HG03342 (cell line): Measurements from ENCODE around the gene NLRC5.
"Not testable (repeated sequence)": the region's sequence is repeated elsewhere in the genome, so short reads cannot be mapped to it uniquely, and the experiment has no call there.

Experiments
- ATAC-seq: cut with Tn5 transposase; IDR thresholded peaks from one replicate; pipeline ENCODE4 v1.9.1; 2021; ENCODE audit warnings: mild to moderate bottlenecking, moderate library complexity; ENCODE audit not compliant: unreplicated experiment

Gene NLRC5

DNA sequence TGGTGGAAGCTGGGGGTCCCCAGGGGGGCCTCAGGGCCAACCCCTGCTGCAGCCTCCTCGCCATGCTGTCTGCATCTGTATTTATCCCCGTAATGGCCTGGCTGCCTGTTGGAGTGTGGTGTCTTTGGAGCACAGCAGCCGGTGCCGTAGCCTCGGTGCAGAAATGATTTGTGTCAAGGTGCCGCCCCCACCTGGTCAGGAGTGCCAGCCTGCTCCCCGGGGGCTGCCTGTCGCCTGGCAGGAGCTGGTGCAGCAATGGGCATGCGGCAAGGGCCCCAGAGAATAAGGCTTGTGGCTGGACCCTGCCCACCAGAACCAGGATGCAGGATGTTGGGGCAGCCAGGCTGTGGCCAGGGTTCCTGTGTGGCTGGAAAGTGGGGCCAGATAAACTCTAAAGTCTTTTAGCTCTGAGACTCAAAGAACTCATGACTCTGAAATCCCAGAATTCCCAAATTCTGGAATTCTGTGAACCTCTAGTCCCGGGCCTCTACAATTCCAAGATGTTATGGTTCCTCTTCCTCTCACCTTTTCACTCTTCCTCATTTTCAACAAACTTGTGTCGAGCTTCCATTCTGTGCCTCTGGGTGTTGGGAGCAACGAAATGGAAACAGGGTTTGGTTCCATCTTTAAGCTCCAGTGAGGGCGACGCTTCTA is 109.0 kb downstream of the NLRC5 start:
- no peak for ATAC-seq

DNA sequence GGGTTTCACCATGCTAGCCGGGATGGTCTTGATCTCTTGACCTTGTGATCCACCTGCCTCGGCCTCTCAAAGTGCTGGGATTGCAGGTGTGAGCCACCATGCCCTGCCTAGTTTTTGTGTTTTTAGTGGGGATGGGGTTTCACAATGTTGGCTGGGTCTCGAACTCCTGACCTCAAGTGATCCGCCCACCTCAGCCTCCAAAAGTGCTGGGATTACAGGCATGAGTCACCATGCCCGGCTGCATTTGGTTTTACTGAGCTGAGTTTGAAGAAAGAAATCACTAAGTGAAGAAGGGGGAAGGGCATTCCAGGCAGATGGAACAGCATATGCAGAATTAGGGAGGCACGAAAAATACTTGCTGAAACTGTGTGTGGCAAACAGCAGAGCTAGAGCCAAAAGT is 110.6 kb downstream of the NLRC5 start:
- not testable (repeated sequence) for ATAC-seq

DNA sequence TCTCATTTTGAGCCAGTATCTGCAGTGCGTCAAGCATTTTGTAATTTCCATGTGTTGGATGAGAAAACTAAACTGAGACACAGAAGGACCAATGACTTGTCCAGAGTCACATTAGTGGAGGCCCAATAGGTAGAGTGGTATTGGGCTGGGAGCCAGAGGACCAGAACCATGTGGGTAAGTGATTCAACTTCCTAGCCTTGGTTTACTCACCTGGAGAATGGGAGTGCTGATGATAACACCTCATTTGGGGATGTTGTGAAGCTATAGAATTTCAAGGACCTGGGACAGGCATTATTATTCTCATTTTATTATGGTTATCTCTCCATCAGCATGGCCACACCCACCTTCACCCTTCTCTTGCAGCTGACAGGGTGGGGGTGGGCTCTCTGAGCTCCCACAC is 111.1 kb downstream of the NLRC5 start:
- ATAC-seq, result no peak

DNA sequence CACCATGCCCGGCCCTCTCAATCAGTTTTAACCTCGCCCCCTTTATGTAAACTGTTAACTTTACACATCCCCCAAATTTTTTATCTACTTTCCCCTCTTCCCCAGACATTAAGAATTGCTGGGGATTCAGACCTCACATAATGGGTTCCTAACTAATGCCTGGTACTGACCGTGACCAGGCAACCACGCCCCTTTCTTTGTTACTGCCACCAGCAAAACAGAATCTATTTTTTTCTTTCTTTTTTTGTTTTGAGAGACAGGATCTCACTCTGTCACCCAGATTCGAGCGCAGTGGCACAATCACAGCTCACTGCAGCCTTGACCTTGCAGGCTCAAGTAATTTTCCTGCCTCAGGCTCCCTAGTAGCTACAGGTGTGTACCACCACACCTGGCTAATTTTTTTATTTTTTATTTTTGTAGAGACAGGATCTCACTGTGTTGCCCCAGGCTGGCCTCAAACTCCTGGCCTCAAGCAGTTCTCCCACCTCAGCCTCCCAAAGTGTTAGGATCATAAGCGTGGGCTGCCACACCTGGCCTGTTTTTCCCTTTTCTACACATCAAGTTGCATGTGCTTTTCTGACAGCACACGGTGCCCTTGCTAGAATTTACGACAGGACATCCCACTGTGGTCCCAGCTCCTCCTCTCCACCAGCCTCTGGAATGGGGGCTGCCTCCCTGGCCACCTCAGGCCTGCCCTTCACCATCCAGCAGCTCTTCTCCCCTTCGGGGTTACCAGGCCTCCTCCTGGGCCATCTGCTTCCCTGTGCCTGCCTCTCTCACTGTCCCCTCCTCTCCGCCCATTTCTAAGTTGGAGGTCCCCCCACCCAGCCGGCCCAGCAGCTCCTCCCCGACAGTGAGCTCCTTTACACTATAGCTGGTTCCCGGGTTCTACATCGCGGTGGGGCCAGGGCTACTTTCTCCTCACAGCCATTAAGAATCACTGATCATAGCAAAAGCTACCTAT is 113.8 kb downstream of the NLRC5 start:
- ATAC-seq, result no peak

DNA sequence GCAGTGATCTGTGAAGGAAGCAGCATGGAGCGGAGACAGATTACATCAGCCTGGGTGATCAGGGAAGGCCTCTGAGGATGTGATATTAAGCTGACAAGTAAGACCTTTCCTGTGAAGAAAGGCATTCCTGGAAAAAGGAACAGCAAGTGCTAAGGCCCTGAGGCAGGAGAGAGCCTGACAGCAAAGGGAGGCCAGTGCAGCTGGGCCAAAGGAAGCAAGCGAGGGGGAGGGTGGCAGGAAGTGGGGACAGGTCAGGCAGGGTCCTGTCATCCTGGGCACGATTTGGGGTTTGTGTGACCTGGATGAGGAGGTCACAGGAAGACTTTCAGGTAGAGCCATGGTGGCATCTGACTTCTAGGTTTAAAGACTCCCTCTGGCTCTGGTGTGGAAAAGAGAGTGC is 115.3 kb downstream of the NLRC5 start:
- ATAC-seq, result no peak

DNA sequence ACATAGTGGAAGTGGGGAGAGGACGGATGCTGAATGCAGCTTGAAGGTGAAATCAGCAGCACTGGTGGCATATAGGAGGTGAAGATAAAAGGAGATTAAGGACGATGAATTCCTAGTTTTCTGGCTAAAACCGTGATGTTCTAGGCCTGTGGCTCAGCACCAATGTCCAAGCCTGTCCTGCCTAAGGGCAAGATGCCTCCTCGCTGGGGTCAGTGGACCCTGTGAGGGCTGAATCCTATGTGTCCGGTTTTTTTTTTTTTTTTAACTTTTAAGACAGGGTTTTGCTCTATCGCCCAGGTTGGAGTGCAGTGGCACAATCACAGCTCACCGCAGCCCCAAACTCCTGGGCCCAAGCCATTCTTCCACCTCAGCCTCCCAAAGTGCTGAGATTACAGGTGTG is 115.8 kb downstream of the NLRC5 start:
- no peak for ATAC-seq

DNA sequence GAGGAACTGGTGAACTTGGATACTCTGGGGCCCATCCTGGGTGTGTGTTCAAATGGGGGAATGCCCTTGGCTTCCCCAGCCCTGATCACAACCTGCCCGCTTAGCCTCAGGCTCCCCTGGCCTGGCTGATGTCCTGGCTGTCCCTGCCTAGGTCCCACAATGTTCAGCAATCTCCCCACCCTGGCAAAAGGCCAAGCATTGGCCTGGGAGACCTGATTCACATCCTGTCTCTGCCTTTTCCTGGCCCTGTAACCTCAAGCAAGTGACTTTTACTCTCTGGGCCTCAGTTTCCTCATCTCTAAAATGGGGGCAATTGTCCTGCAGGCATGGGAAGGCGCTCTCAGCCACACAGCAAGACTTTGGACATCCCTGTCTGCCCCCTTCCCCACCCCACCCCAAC is 117.4 kb downstream of the NLRC5 start:
- ATAC-seq, result no peak

DNA sequence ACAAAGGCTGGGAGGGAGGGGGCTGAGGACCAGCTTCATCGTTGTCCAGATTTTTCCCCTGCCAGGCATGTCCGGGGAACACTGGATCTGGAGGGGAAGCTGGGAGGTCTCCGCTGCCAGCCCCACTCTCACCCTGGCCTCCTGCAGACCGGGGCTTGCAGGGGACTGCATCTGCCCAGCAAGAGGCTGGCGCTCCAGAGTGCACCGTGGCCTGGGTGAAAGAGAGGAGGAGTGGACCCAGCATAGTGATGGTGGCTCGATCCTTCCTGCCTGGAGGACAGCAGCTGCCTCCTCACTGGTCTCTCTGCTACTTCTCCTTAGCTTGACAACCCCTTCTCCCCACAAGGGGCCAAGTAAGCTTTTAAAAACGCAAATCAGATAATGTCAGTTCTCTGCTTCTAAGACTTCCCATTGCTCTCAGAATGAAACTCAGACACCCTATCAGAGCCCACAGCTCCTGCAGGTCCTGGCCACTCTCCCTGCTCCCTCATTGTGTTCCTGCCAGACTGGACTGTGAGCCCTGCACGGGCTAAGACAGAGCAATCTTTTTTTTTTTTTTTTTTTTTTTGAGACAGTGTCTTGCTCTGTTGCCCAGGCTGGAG is 118.1 kb downstream of the NLRC5 start:
- ATAC-seq, result no peak

DNA sequence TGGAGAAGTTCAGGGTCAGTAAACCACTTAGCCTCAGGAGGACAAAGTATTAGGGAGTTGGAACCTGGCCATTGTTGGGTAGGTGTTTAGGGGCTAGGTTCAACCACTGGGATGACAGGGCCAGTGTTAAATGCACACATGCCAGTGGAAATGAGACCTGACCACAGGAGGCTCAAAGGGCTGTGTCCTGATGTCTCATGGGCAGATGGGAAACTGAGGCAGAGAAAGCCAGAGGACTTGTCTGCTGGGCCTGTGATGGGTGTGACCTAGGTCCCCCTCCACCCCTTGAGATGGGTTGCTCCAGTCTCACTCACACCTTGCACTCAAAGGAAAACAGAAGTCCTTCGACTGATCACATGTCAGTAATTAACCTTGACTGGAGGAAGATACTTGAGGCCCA is 119.1 kb downstream of the NLRC5 start:
- ATAC-seq, result no peak

DNA sequence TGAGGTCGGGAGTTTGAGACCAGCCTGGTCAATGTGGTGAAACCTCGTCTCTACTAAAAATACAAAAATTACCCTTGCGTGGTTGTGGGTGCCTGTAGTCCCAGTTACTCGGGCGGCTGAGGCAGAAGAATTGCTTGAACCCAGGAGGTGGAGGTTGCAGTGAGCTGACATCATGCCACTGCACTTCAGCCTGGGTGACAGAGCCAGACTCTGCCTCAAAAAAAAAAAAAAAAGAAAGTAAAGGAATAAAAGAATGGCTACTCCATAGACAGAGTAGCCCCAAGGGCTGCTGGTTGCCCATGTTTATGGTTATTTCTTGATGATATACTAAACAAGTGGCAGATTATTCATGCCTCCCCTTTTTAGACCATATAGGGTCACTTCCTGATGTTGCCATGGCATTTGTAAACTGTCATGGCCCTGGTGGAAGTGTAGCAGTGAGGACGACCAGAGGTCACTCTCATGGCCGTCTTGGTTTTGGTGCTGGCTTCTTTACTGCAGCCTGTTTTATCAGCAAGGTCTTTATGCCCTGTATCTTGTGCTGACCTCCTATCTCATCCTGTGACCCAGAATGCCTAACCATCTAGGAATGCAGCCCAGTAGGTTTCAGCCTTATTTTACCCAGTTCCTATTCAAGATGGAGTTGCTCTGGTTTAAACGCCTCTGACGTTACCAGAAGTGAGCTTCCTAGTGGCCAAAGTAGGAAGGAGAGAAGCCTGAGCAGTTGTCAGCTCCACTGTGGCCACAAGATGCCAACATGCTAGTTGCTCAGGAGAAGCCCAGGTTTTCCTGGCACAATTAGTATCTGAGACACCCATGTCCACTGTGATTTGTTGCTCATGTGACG is 120.1 kb downstream of the NLRC5 start:
- not testable (repeated sequence) for ATAC-seq

DNA sequence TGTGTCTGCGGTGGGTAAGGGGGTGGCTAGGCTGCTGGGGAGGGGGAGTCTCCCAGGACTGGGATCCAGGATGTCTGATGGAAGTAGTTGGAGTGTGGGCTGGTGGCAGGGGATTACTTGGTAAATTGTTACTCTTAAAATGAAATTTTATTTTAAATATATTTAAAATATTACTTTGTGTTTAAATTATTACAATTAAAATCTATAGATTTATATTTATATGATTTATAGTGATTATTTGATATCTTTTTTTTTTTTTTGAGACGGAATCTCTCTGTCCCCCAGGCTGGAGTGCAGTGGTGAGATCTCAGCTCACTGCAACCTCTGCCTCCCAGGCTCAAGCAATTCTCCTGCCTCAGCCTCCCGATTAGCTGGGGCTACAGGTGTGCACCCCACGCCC is 121.6 kb downstream of the NLRC5 start:
- no peak for ATAC-seq

DNA sequence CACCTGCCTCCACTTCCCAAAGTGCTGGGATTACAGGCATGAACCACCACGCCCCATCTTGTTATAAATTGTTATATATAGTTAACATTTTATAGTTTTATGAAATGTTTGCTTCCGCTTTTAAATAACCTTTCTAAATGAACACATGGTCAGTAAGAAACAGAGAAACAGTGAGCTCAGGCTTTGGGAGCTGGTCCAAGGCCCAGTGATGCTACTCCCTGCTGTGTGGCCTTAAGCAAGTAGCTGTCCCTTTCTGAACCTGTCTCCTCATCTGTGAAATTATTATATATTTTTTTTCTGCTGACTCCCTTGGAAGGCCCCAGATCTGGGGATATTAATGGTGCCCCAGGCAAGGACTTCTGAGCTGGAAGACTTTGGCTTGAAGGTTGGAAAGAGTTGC is 122.1 kb downstream of the NLRC5 start:
- no peak for ATAC-seq

DNA sequence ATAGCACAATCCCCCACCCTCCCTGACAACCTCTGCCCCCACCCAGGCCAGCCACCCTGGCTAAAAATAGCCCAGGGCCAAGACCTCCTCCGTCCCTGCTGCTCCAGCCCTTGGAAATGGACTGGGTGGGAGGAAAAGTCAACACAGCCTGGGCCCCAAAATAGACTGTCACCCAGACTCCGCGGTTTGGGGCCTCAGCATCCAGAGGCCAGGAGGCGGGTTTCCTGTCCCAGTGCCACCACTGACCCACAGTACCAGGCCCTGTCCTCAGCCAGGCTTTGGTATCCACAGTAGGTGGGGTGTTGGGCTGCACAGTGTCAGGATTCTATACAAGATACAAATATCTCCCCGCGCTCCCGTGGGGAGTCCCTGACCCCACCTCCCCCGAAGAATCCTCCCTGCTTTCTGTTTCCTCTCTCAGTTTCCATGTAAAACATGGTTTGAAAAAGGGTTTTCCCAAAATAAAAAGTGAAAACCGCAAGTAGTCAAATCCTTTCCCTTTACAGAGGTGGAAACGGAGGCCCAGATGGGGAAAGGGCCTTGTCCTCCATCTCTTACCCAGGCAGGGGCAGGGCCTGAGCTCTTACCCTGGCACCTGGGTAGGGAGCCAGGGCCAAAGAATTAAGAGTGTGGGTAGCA is 123.2 kb downstream of the NLRC5 start:
- no peak for ATAC-seq

DNA sequence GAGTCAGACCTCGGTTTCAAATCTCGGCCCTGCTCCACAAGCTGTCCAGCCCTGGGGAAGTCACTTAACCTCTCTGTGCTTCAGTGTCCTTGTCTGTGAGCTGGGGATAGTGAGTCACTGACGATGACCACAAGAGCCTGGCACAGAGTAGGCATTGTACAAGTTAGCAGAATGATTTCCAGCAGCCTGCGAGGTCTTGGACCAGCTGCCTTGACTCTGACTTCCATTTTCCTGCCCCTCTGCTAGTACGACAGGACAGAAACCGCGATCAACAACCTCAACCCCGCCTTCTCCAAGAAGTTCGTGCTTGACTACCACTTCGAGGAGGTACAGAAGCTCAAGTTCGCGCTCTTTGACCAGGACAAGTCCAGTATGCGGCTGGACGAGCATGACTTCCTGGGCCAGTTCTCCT is 123.7 kb downstream of the NLRC5 start:
- no peak for ATAC-seq

DNA sequence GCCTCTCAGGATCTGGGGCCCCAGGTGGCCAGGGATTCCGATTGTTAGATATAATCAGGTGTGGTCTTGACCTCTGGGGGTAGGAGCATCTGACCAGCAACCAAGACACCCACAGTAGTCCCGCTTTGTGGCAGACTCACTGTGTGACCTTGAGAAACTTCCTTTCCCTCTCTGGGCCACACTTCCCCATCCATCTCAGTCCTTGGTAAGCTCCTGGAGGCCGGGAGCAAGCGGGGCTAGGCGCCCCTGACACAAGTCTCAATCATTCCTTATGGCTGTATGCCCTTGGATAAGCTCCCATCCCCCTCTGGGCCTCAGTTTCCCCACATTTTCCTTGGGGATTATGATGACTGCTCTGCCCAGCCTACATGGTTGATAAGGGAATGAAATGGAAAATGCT is 124.3 kb downstream of the NLRC5 start:
- no peak for ATAC-seq

DNA sequence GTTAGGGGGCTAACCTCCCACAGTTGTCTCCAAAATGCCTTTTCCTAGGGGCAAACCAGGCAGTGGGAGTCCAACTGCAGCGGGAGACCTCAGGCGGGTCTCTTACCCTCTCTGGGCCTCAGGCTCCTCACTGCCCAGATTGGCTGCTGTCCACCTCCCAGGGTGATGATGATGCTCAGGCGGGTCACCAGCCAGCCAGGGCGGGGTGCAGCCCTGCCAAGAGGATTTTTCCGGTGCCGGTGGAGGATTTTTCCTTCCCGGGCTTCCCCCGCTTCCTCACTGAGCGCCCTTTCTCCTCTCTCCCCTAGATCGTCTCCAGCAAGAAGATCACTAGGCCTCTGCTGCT is 125.8 kb downstream of the NLRC5 start:
- no peak for ATAC-seq

DNA sequence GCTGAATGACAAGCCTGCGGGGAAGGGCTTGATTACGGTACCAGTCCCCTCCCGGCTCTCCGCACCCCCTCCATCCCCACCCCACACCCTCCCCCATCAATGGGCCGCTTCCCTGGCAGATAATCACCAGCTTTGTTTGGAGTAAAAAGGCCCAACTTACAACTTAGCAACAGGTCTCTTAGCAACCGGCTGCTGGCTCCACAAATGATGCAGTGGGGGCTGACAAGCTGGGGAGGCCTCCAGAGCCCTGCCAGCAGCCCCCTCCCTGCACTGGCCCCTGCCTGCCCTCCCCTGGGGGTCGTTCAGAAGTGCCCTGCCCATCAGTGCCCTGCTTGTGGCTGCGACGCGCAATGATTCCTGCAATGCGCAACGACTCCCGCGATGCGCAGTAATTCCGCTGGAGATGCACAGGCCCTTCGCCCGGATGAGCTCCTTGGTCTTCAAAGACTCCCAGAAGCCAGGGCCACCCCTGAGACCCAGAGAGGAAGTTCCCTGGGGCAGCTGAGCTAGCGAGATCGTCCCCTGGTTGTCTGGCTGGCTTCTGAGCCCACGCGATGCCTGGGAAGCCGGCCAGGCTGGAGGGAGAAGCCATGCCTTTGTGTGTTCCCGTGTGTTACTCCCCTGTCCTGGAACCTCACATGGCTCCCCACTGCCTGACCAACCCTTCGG is 126.3 kb downstream of the NLRC5 start:
- ATAC-seq, result no peak

DNA sequence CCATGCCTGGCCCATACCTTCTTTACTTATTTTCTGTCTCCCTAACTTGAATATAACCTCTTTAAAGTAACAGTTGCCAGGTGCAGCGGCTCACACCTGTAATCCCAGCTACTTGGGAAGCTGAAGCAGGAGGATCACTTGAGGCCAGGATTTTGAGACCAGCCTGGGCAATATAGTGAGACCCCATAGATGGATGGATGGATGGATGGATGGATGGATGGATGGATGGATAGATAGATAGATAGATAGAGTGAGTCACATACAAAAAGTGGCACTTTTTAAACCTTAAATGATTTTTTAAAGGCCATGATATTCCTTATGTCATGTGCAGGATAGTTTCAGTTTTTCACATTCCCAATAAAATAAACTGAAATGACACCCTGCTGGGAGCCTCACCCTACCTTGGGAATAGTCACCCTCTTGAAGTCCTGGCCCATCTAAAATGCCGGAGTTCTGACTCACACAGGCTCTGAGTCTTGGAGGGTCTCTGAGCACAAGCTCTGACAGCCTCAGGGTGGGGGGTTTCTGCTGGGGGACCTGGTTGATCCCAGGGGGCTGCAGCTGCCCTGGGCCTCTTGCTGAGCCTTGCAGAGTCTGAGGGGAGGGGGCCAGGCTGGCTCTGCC is 129.2 kb downstream of the NLRC5 start:
- ATAC-seq, result no peak

DNA sequence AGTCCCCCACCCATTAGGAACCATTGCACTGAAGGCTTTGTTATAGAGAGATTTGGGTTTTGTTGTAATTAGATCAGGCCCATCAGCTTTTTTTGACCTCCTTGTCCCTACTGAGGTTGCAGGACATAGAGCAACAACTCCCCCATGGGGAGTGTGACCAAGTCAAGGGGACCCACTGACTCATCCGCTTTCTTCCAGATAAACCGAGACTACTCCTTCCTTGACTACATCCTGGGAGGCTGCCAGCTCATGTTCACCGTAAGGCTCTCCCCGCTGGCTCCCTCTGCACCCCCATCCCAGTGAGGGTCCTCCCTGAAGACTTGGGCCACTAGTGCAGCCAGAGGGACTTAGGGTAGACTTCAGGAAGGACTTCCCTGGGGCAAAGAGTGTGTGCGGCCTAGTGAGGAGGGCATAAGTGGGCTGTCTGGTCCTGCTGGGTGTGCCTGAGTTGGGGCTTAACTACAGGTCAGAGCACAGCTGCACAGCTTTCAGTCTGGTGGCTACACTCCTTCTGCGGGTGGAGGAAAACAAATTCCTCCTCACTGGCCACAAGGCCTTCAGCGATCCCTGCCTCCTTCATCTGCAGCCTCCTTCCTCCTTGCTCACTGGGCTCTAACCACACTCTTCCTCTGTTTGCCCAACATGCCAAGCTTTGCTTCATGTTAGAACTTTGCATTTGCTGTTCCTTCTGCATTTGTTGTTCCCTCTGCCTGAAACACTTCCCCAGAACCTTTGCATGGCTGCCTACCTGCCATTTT is 134.0 kb downstream of the NLRC5 start:
- no peak for ATAC-seq
